ENCODE measurements around the gene CLDN9. TPM values are rescaled to one million over a fixed set of nuclear protein-coding genes. Genes with fewer than 3 reads are reported as not detected.
A peak's percentile ranks its signal among the peaks of the same experiment; 100 is the strongest.

CLDN9 gene
- total RNA-seq, 6 donors from 2014 or later = 0.57 to 5.9 (median 1.1) TPM

DNA sequence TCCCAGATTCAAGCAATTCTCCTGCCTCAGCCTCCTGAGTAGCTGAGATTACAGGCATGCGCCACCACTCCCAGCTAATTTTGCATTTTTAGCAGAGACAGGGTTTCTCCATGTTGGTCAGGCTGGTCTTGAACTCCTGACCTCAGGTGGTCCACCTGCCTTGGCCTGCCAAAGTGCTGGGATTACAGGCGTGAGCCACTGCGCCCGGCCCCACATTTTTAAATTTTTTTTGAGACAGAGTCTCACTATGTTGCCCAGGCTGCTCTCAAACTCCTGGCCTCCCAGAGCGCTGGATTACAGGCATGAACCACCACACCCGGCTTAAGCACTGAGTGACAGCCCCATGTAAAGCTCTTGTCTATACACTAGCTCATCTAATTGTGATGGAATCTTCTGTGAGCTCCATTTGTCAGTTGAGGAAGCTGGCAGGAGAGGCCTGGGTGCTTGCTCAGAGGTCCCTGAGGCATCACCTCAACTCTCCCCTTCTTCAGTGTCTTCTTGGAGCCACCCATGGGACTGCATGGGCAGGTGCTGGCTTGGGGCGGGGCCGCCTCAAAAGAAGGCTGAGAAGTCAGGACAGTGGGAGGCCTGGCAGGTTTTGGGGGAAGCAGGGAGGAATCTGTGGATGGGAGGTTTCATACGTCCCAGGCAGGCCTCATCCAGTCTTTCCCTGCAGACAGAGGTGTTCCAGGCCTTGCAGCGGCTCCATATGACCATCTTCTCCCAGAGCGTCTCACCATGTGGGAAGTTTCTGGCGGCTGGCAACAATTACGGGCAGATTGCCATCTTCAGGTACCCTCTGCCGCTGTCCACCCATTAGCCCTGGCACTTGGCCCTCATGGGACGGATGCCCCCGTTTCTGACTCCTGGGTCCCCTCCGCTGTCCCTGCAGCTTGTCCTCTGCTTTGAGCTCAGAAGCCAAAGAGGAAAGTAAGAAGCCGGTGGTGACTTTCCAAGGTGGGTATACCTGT, 12.6 kb downstream of the CLDN9 start:
- Histone ChIP-seq H3K9me3 (no peaks in the 10 kb centered on the region), H3K4me1 (peaks cover 39 to 75% (median 59%) of the 10 kb centered on the region in 4 donors), H3K4me3 (no peak overlapping the region), H3K27me3 (peaks cover 0 to 12% (median 5%) of the 10 kb centered on the region in 4 donors), H3K27ac (no peak overlapping the region), H3K36me3 (peaks cover 3 to 23% (median 20%) of the 10 kb centered on the region in 4 donors)
- 95 to 96% methylated on average over 17 to 18 of the region's 18 CpGs for WGBS, 2 donors
- DNase-seq (no peak), ATAC-seq (ENCODE audit: low FRiP score in 2 of 2) (no peak)
- TF ChIP-seq, protein P1, sequence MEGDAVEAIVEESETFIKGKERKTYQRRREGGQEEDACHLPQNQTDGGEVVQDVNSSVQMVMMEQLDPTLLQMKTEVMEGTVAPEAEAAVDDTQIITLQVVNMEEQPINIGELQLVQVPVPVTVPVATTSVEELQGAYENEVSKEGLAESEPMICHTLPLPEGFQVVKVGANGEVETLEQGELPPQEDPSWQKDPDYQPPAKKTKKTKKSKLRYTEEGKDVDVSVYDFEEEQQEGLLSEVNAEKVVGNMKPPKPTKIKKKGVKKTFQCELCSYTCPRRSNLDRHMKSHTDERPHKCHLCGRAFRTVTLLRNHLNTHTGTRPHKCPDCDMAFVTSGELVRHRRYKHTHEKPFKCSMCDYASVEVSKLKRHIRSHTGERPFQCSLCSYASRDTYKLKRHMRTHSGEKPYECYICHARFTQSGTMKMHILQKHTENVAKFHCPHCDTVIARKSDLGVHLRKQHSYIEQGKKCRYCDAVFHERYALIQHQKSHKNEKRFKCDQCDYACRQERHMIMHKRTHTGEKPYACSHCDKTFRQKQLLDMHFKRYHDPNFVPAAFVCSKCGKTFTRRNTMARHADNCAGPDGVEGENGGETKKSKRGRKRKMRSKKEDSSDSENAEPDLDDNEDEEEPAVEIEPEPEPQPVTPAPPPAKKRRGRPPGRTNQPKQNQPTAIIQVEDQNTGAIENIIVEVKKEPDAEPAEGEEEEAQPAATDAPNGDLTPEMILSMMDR (IDR thresholded peaks at IDR 0.05) = no peak
- TF ChIP-seq EP300 (IDR thresholded peaks at IDR 0.05) (no peak), POLR2AphosphoS5 (IDR thresholded peaks at IDR 0.05) (no peak), POLR2A (IDR thresholded peaks at IDR 0.05) (no peak)

- Histone ChIP-seq H3K4me1 (peaks cover 39 to 69% (median 54%) of the 10 kb centered on the region in 4 donors), H3K9me3 (no peaks in the 10 kb centered on the region), H3K36me3 (peaks cover 3 to 23% (median 20%) of the 10 kb centered on the region in 4 donors), H3K27me3 (peaks cover 0 to 15% (median 6%) of the 10 kb centered on the region in 4 donors), H3K4me3 (no peak overlapping the region), H3K27ac (no peak overlapping the region)
- 90 to 95% methylated on average over 8 of the region's 8 CpGs for WGBS, 2 donors
- TF ChIP-seq, protein P1 (IDR thresholded peaks at IDR 0.05) = no peak
- no peak for TF ChIP-seq POLR2AphosphoS5 (IDR thresholded peaks at IDR 0.05)
- TF ChIP-seq EP300 (IDR thresholded peaks at IDR 0.05) = no peak
- no peak for TF ChIP-seq POLR2A (IDR thresholded peaks at IDR 0.05)
- DNase-seq (no peak), ATAC-seq (ENCODE audit: low FRiP score in 2 of 2) (no peak)
These were observed 13.3 kb downstream of the CLDN9 start for GRCh38 chr16:3026003-3026378.

DNA sequence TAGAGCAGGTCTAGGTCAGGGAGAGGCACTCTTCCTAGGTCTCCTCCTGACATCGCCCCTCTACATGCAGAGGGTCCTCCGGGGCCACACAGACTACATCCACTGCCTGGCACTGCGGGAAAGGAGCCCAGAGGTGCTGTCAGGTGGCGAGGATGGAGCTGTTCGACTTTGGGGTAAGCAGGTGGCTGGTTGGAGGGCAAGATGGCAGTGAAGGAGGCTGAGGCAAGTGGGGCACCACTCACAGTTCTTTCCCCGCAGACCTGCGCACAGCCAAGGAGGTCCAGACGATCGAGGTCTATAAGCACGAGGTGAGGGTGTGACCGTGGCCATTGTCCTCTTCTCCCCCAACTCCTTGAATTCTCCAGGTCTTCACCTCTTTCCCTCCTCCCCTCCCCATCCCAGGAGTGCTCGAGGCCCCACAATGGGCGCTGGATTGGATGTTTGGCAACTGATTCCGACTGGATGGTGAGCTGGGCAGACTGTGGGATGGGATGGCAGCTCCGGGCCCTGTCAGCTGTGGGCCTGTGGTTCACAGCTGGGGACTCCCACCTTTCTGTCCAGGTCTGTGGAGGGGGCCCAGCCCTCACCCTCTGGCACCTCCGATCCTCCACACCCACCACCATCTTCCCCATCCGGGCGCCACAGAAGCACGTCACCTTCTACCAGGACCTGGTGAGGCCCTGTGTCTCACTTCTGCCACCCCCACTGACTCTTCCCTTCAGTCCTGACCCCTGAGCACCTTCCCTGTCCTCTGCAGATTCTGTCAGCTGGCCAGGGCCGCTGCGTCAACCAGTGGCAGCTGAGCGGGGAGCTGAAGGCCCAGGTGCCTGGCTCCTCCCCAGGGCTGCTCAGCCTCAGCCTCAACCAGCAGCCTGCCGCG, 14.1 kb downstream of the CLDN9 start:
- ATAC-seq (ENCODE audit: low FRiP score in 2 of 2) = no peak
- WGBS, 2 donors = 94 to 96% methylated on average over 18 to 23 of the region's 24 CpGs
- H3K4me3 ChIP-seq = no peak overlapping the region
- no peak overlapping the region for H3K27ac ChIP-seq
- peaks cover 3 to 22% (median 19%) of the 10 kb centered on the region in 4 donors for H3K36me3 ChIP-seq
- no peaks in the 10 kb centered on the region for H3K9me3 ChIP-seq
- peaks cover 0 to 15% (median 8%) of the 10 kb centered on the region in 4 donors for H3K27me3 ChIP-seq
- H3K4me1 ChIP-seq = peaks cover 34 to 60% (median 50%) of the 10 kb centered on the region in 4 donors
- DNase-seq = peak in 1 of 2 donors; percentile 77
- no peak for TF ChIP-seq EP300 (IDR thresholded peaks at IDR 0.05)
- TF ChIP-seq, protein P1 (IDR thresholded peaks at IDR 0.05) = no peak
- TF ChIP-seq POLR2A (IDR thresholded peaks at IDR 0.05) = no peak
- no peak for TF ChIP-seq POLR2AphosphoS5 (IDR thresholded peaks at IDR 0.05)

DNA sequence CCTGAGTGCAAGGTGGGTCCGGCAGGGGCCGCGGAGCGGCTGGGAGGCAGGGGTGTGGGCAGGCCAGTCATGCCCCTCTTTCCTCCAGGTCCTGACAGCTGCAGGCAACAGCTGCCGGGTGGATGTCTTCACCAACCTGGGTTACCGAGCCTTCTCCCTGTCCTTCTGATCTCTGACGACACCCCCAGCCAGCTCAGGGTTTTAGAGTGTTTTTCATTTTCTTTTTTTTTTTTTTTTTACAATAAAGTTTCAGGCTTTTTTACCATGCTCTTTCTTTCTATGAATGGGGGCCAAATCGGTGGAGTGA, 14.7 kb downstream of the CLDN9 start:
- 92 to 93% methylated on average over 4 to 8 of the region's 8 CpGs for WGBS, 2 donors
- peaks cover 3 to 22% (median 18%) of the 10 kb centered on the region in 4 donors for H3K36me3 ChIP-seq
- no peak for DNase-seq
- H3K9me3 ChIP-seq = no peaks in the 10 kb centered on the region
- H3K27ac ChIP-seq = no peak overlapping the region
- TF ChIP-seq, protein P1 (IDR thresholded peaks at IDR 0.05) = no peak
- TF ChIP-seq POLR2AphosphoS5 (IDR thresholded peaks at IDR 0.05) = no peak
- no peak for TF ChIP-seq EP300 (IDR thresholded peaks at IDR 0.05)
- no peak for TF ChIP-seq POLR2A (IDR thresholded peaks at IDR 0.05)
- peaks cover 0 to 15% (median 8%) of the 10 kb centered on the region in 4 donors for H3K27me3 ChIP-seq
- H3K4me3 ChIP-seq = no peak overlapping the region
- no peak for ATAC-seq (ENCODE audit: low FRiP score in 2 of 2)
- H3K4me1 ChIP-seq = peaks cover 29 to 54% (median 44%) of the 10 kb centered on the region in 4 donors

Measured in upper lobe of left lung (tissue), 6 donors.